Gastrocnemius medialis (tissue), 4 donors: ENCODE data around the gene S100G.

ENCODE experiments used
- POLR2A ChIP-seq, 2 donors: fragments of 450-650 bp; IDR thresholded peaks; one replicate each; pipeline ENCODE4 v1.6.1; 2017; ENCODE audit warnings: antibody characterized with exemption in 2 of 2, mild to moderate bottlenecking in 2 of 2, moderate library complexity in 2 of 2
- TF ChIP-seq, protein P1 (sequence below), 5 experiments: fragments of 450-650 bp in 3 of 5; fragments of 200-600 bp in 2 of 5; sonication (generic) in 2 of 5; IDR thresholded peaks in 4 of 5; conservative IDR thresholded peaks in 1 of 5; 1 replicate in 4 of 5; 2 replicates in 1 of 5; pipeline ENCODE4 v1.5.1; 2016 to 2019; ENCODE audit warnings: antibody characterized with exemption in 5 of 5, mild to moderate bottlenecking in 3 of 5, moderate library complexity in 3 of 5

DNA sequence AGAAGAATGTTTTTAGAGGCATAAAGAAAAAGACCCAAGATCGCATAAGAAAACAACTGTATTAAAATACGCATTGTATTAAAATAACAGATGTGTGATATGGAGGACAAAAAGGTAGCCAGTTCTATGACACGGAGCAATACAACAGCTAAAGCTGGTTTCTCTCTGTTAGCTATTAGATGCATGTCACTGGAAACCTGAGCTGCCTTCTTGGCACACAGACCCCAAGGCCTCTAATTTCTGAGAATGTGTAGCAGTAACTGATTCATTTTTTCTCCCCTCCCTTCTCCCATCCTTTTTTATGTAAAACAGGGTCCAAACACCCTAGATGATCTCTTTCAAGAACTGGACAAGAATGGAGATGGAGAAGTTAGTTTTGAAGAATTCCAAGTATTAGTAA, 4.1 kb downstream of the S100G start:
- TF ChIP-seq, protein P1, sequence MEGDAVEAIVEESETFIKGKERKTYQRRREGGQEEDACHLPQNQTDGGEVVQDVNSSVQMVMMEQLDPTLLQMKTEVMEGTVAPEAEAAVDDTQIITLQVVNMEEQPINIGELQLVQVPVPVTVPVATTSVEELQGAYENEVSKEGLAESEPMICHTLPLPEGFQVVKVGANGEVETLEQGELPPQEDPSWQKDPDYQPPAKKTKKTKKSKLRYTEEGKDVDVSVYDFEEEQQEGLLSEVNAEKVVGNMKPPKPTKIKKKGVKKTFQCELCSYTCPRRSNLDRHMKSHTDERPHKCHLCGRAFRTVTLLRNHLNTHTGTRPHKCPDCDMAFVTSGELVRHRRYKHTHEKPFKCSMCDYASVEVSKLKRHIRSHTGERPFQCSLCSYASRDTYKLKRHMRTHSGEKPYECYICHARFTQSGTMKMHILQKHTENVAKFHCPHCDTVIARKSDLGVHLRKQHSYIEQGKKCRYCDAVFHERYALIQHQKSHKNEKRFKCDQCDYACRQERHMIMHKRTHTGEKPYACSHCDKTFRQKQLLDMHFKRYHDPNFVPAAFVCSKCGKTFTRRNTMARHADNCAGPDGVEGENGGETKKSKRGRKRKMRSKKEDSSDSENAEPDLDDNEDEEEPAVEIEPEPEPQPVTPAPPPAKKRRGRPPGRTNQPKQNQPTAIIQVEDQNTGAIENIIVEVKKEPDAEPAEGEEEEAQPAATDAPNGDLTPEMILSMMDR (IDR thresholded peaks at IDR 0.05 in 4 of 5, conservative IDR thresholded peaks at IDR 0.05 in 1 of 5) = no peak
- TF ChIP-seq POLR2A (IDR thresholded peaks at IDR 0.05) = no peak
